K562 (cell line): ENCODE results near the gene TUBB4B. TPM values are rescaled to one million over a fixed set of nuclear protein-coding genes. Genes with fewer than 3 reads are reported as not detected.
A peak's percentile ranks its signal among the peaks of the same experiment; 100 is the strongest.

ENCODE experiments used
- ERF ChIP-seq: fragments of 450-650 bp; formaldehyde crosslinking; IDR thresholded peaks from 2 replicates; pipeline ENCODE4 v1.4.0; 2020; ENCODE audit warnings: mild to moderate bottlenecking, mixed read lengths
- IFI16 ChIP-seq: fragments of 250-450 bp; sonication (Bioruptor Pico); IDR thresholded peaks from 2 replicates; pipeline ENCODE4 v2.1.2; 2022; ENCODE audit warnings: mild to moderate bottlenecking, inconsistent platforms
- POLR2G ChIP-seq: fragments of 200-400 bp; formaldehyde crosslinking; IDR thresholded peaks from 2 replicates; pipeline ENCODE4 v1.6.1; 2017; ENCODE audit warnings: low read depth, mild to moderate bottlenecking, antibody characterized with exemption, low read length, moderate library complexity
- ZBTB40 ChIP-seq, 2 experiments: fragments of 450-650 bp in 1 of 2; sonication (generic) in 1 of 2; formaldehyde crosslinking in 1 of 2; IDR thresholded peaks; 2 replicates each; pipeline versions ENCODE4 v1.7.1 to v1.9.0; 2016 to 2022; ENCODE audit warnings: inconsistent platforms in 1 of 2, mild to moderate bottlenecking in 1 of 2, missing genetic modification reagents in 1 of 2
- ZKSCAN1 ChIP-seq: fragments of 150-350 bp; IDR thresholded peaks from 2 replicates; pipeline ENCODE4 v1.6.1; 2016; ENCODE audit warnings: low read depth, low read length
- ZNF318 ChIP-seq, 2 experiments: fragments of 450-650 bp; IDR thresholded peaks; 2 replicates each; pipeline ENCODE4 v1.6.1; 2016; ENCODE audit warnings: mild to moderate bottlenecking in 2 of 2, borderline replicate concordance in 1 of 2, low read depth in 1 of 2, moderate library complexity in 1 of 2
- polyA plus RNA-seq, 8 experiments: library from polyadenylated mRNA; depleted of rRNA in 4 of 8; stranded (reverse) in 5 of 8; unstranded in 3 of 8; fragments of >200 nt; fragmentation: Nextera tagmentation in 2 of 8; fragmentation: Illumina TruSeq in 1 of 8; extraction: Ambion mirVana in 2 of 8; extraction: Trizol in 1 of 8; gene quantifications; 2 replicates each; pipeline versions ENCODE4 v1.2.1 to v1.2.3, GENCODE V29; 2011 to 2014; ENCODE audit warnings: inconsistent platforms in 1 of 8, missing spikeins in 1 of 8
- total RNA-seq, 7 experiments: library from RNA; depleted of rRNA in 6 of 7; stranded (reverse); fragments of >200 nt in 6 of 7; fragmentation: Illumina TruSeq in 2 of 7; extraction: Trizol in 2 of 7; gene quantifications; 2 replicates each; pipeline versions ENCODE4 v1.2.1 to v1.2.3, GENCODE V29; 2011 to 2021; ENCODE audit warnings: low replicate concordance in 1 of 7

TUBB4B gene
- total and polyA plus RNA-seq, 9 of the 15 experiments (the other 6 are each of a cell fraction or from before 2014, with no cell fraction given), result 24.1 to 443 (median 268) TPM

DNA sequence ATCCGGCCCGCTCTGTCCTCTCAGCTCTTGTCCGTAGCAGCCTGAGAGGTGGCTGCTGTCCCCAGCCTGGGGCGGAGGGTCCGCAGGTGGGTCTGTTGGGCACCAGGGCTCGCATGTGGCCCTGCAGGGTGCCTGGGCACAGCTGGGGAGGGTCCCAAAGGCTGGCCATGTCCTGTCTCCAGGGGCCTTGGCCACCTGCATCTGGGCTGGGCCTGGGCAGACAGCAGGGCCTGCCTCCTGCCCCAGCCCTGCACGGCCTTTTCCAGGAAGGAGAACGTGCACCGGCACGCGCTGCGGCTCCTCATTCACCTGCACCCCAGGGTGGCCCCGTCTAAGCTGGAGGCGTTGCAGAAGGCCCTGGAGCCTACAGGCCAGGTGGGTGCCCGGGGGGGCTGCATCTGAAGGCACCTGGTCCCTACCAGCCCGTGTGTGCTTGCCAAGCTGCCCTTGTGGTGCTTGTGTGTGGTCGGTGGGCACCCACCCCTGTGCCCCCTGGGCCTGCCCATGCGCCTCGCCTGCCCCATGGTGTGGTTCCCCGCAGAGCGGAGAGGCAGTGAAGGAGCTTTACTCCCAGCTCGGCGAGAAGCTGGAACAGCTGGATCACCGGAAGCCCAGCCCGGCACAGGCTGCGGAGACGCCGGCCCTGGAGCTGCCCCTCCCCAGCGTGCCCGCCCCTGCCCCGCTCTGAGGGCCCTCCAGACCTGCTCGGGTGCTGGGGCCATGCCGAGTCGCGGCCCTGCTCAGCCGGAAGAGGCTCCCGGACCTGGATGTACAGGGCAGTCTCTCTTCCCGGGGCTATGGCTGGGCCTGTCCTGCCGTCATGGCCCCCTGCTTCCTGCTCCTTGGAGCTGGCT is 31.4 kb downstream of the TUBB4B start (continued):
- TF ChIP-seq ZNF318 (IDR thresholded peaks at IDR 0.05; ENCODE audit: borderline replicate concordance in 1 of 2, low read depth in 1 of 2), result no peak
- TF ChIP-seq ZBTB40 (IDR thresholded peaks at IDR 0.05), result no peak
- TF ChIP-seq ZBTB40 (CRISPR knock-in tag; IDR thresholded peaks at IDR 0.05), result no peak
- no peak for TF ChIP-seq ZKSCAN1
- TF ChIP-seq IFI16, result no peak
- no peak for TF ChIP-seq ERF (CRISPR knock-in tag)
- peak; percentile 61 for TF ChIP-seq POLR2G
